Measurements from ENCODE around the gene ARFGEF3.

Gene ARFGEF3

GRCh38 chr6:138146544-138146943 is 15.2 kb upstream of the ARFGEF3 start:
- no peak for TF ChIP-seq CTCF (conservative IDR thresholded peaks at IDR 0.05)
- no peak overlapping the region for H3K27ac ChIP-seq

- TF ChIP-seq CTCF (conservative IDR thresholded peaks at IDR 0.05) = no peak
Measured at GRCh38 chr6:138155443-138155842, 6.3 kb upstream of the ARFGEF3 start.

GRCh38 chr6:138157986-138158638 is 3.6 kb upstream of the ARFGEF3 start:
- no peak for TF ChIP-seq CTCF (conservative IDR thresholded peaks at IDR 0.05)
- no peak overlapping the region for H3K27ac ChIP-seq

More at GRCh38 chr6:138155443-138155842, 6.3 kb upstream of the ARFGEF3 start:
- H3K27ac ChIP-seq = no peak overlapping the region

- TF ChIP-seq CTCF (conservative IDR thresholded peaks at IDR 0.05) = no peak
- no peak overlapping the region for H3K27ac ChIP-seq
Measured at GRCh38 chr6:138159246-138159645, 2.5 kb upstream of the ARFGEF3 start.

- TF ChIP-seq CTCF (conservative IDR thresholded peaks at IDR 0.05) = no peak
- H3K27ac ChIP-seq = peak overlapping the region; percentile 99
Measured at GRCh38 chr6:138160329-138161087, 1.2 kb upstream of the ARFGEF3 start.

GRCh38 chr6:138161088-138161337 is 726 bp upstream of the ARFGEF3 start:
- H3K27ac ChIP-seq = peak overlapping the region; percentile 99
- TF ChIP-seq CTCF (conservative IDR thresholded peaks at IDR 0.05) = no peak

GRCh38 chr6:138162111-138162954 is 594 bp downstream of the ARFGEF3 start:
- H3K27ac ChIP-seq = peak overlapping the region; percentile 99
- TF ChIP-seq CTCF (conservative IDR thresholded peaks at IDR 0.05) = no peak

Measured in VCaP (cell line).